Psoas muscle (tissue), 8 donors: ENCODE measurements around the gene CBY3. TPM values are rescaled to one million over a fixed set of nuclear protein-coding genes. Genes with fewer than 3 reads are reported as not detected.

ENCODE experiments used
- ATAC-seq, 4 donors: fragments of 200-7000 bp; cut with Tn5 transposase; one replicate each; pipeline ENCODE4 v1.9.1; 2020; ENCODE audit warnings: moderate library complexity in 3 of 4, mild to moderate bottlenecking in 2 of 4
- DNase-seq, 2 donors: peaks; one replicate each; pipeline ENCODE4 v3.0.0-alpha.2; 2020
- H3K27ac ChIP-seq: fragments of 200-600 bp; one replicate; pipeline ENCODE4 v1.8.0; 2022
- H3K27me3 ChIP-seq, 3 donors: fragments of 200-600 bp in 1 of 3; one replicate each; pipeline versions ENCODE4 v1.6.1 to v1.8.0; 2013 to 2022; ENCODE audit warnings: low read length in 2 of 3, mild to moderate bottlenecking in 2 of 3, moderate library complexity in 1 of 3; ENCODE audit not compliant: insufficient read depth in 3 of 3
- H3K36me3 ChIP-seq, 2 donors: fragments of 200-600 bp in 1 of 2; one replicate each; pipeline versions ENCODE4 v1.6.1 to v1.8.0; 2013 to 2022; ENCODE audit warnings: low read depth in 1 of 2, mild to moderate bottlenecking in 1 of 2, moderate library complexity in 1 of 2; ENCODE audit not compliant: insufficient read depth in 1 of 2
- H3K4me1 ChIP-seq: fragments of 200-600 bp; one replicate; pipeline ENCODE4 v1.8.0; 2022
- H3K4me3 ChIP-seq: fragments of 200-600 bp; one replicate; pipeline ENCODE4 v1.8.0; 2022; ENCODE audit warnings: mild to moderate bottlenecking
- H3K9me3 ChIP-seq: fragments of 200-600 bp; one replicate; pipeline ENCODE4 v1.8.0; 2022
- WGBS, 3 donors: extraction: QIAGEN DNeasy Blood & Tissue Kit; methylation state at CpG; one replicate each; pipeline versions ENCODE4 v1.1.6 to v1.1.7; 2013; 5-methylcytosine and 5-hydroxymethylcytosine counted together
- intact Hi-C, 2 donors: fragments of 100-400 bp; cut with DNase I; formaldehyde crosslinking; loops; one replicate each; pipeline versions ENCODE4 v1.11.0 to v1.14.2; 2022
- long read RNA-seq, 2 donors: library from polyadenylated mRNA; unstranded; transcript quantifications; one replicate each; pipeline ENCODE4 v2.0.0, GENCODE V29; 2021
- polyA plus RNA-seq, 3 donors: library from polyadenylated mRNA; stranded (reverse); fragments of 200-250 nt; gene quantifications; one replicate each; pipeline ENCODE4 v1.2.3, GENCODE V29; 2013
- total RNA-seq, 4 donors: library from RNA; stranded (reverse); fragmentation: NEBNext Ultra II Directional in 2 of 4; extraction: Animal tissue kit (Norgen Biotek cat#: 25700) in 2 of 4; gene quantifications; one replicate each; pipeline versions ENCODE4 v1.2.1 to v1.2.4, GENCODE V29; 2021 to 2023
- TF ChIP-seq, protein P1 (sequence below): fragments of 200-600 bp; IDR thresholded peaks from one replicate; pipeline ENCODE4 v1.8.0; 2022; ENCODE audit warnings: antibody characterized with exemption
- donor health status: healthy with polysubstance abuse.
- donor health status: DM: no; HTN: no; CAD: no; lungs with moderate emphysema.
- donor health status: Bipolar disorder and iron deficiency.
- donor health status: healthy.
- donor health status: DM: yes; HTN: yes; CAD: no.
- donor health status: DM: no; HTN: no; CAD: no.
- donor health status: DM: no; HTN: no; CAD: no.
- donor health status: DM: yes; HTN: yes; CAD: no.

The CBY3 gene
- total RNA-seq (not detected), polyA plus RNA-seq (under 1 TPM in 1 of 3 donors, not detected in 2; 0.16 TPM)
- long read RNA-seq, donor 1: 0 reads
- long read RNA-seq, donor 2, partial matches to known transcripts: 0 of 1 reads
- long read RNA-seq, donor 2, other reads (novel, unspliced or antisense): 1 of 1 reads

DNA sequence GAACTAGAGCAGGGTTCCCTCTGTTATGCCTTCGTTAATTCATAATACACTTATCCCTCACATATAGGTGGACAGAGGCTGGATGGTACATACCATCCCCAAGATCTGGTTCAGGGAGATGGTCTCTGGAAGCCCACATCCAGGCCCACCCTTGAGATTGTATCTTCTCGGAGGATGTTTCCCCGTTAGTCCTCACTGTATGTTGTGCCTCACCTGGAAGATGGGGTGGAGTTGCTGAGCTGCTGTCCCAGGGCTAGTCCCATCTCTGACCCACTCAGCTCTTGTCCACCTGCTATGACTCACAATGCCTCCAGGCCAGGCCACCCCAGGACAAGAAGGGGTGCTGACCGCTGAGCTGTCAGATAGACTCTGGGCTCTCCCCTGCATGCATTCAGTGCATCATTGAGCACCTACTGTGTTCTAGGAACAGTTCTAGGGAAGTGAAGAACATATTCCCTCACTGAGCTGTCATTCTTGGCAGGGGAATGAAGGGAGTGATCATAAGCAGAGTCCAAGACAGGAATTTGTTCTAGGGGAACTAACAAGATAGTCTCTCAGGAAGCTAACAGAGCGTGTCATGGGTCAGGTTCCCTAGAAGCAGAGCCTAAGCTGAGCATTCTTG lies at the start of gene CBY3:
Gene CBY3 (minus strand): TSS at position 255 of the 622 bp plus-strand sequence. CDS start 116 bp downstream, at position 139.
- Histone ChIP-seq H3K9me3 (no peaks in the 10 kb centered on the region), H3K27ac (no peak within 1 kb of the TSS), H3K36me3 (no peaks in the 10 kb centered on the region), H3K27me3 (no peaks in the 10 kb centered on the region), H3K4me3 (no peak within 1 kb of the TSS), H3K4me1 (peaks cover 8% of the 10 kb centered on the region)
- no peak for DNase-seq
- ATAC-seq: no peak
- WGBS, 3 donors: 89 to 91% (median 91%) methylated on average over 5 of the region's 5 CpGs
- intact Hi-C loops: no loop called here
- TF ChIP-seq, protein P1, sequence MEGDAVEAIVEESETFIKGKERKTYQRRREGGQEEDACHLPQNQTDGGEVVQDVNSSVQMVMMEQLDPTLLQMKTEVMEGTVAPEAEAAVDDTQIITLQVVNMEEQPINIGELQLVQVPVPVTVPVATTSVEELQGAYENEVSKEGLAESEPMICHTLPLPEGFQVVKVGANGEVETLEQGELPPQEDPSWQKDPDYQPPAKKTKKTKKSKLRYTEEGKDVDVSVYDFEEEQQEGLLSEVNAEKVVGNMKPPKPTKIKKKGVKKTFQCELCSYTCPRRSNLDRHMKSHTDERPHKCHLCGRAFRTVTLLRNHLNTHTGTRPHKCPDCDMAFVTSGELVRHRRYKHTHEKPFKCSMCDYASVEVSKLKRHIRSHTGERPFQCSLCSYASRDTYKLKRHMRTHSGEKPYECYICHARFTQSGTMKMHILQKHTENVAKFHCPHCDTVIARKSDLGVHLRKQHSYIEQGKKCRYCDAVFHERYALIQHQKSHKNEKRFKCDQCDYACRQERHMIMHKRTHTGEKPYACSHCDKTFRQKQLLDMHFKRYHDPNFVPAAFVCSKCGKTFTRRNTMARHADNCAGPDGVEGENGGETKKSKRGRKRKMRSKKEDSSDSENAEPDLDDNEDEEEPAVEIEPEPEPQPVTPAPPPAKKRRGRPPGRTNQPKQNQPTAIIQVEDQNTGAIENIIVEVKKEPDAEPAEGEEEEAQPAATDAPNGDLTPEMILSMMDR: no peak

DNA sequence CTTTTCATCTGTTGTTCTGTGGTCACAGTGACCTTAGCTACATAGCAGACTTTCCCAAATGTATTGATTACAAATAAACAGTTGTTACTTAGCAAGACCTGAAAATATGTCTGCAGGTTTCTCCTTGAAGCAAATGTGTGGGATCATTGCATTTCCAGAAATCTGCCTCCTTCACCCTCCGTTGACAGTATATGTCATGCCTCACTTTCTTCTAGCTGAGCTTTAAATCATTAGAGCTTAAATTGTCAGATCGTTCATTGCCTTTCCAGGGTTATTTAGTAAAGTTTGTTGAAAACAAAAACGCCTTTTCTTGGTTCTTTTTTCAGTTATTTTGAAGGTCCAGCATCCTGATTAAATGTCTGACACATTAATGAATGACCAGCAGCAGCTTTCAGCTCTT lies 49.5 kb upstream of the CBY3 start:
- no peak for DNase-seq
- H3K4me3 ChIP-seq: no peak overlapping the region
- H3K27ac ChIP-seq: no peak overlapping the region
- TF ChIP-seq, protein P1: no peak
- no peaks in the 10 kb centered on the region for H3K9me3 ChIP-seq
- no peak for ATAC-seq
- intact Hi-C loops: loop anchor here in 1 of 2 donors (5.0 kb wide), 1 partner anchor 33 kb away; the partner anchor contains the start of gene CANX
- peaks cover 8 to 59% of the 10 kb centered on the region in 2 donors for H3K36me3 ChIP-seq
- H3K4me1 ChIP-seq: peaks cover 25% of the 10 kb centered on the region
- H3K27me3 ChIP-seq: no peaks in the 10 kb centered on the region
- 69 to 76% (median 73%) methylated on average over 3 of the region's 3 CpGs for WGBS, 3 donors

DNA sequence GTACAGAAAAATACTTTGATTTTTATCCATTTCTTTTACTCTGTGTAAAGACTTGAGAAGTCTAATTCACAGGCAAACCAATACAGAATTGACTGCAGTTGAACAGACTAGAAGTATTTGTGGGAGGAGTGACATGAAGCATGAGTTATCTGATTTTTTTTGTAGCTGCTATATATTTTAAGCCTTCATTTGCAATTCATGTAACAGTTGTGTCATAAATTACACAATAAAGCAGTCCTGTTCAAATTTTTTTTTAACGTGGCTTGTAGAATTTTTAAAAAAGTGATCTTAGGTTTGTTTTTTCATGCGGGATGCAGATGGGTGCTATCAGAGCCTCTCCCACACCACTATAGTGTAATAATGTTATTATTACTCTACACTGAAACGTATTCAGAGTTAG lies 48.9 kb upstream of the CBY3 start:
- peaks cover 10 to 65% of the 10 kb centered on the region in 2 donors for H3K36me3 ChIP-seq
- WGBS, 3 donors: 76 to 85% (median 77%) methylated on average over 3 of the region's 3 CpGs
- H3K27me3 ChIP-seq: no peaks in the 10 kb centered on the region
- no peak for ATAC-seq
- intact Hi-C loops: loop anchor here in 1 of 2 donors (5.0 kb wide), 1 partner anchor 32 kb away; the partner anchor contains the start of gene CANX
- H3K4me3 ChIP-seq: no peak overlapping the region
- peaks cover 18% of the 10 kb centered on the region for H3K4me1 ChIP-seq
- no peak overlapping the region for H3K27ac ChIP-seq
- no peaks in the 10 kb centered on the region for H3K9me3 ChIP-seq
- no peak for DNase-seq
- TF ChIP-seq, protein P1: no peak

DNA sequence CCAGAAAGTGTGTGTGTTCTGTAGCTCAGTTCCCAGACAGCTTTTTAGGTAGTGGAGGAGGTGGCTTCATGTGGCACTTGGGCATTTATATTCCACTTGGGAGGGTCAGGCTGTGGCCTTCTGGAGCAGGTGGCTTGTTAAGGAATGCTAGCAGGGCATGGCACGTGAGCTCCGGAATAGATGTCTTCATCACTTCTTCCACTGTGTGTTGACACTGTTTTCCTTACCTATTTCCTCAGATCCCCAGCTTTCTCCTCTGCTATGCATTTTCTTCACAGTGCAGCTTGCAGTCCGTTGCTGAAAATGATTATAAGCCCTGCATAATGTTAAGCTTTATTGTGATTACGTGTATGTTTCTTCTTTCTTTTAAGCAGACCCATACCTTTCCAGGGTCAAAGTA lies 48.5 kb upstream of the CBY3 start:
- ATAC-seq: no peak
- Histone ChIP-seq H3K27me3 (no peaks in the 10 kb centered on the region), H3K4me3 (no peak overlapping the region), H3K36me3 (peaks cover 14 to 69% of the 10 kb centered on the region in 2 donors), H3K9me3 (no peaks in the 10 kb centered on the region), H3K4me1 (peaks cover 16% of the 10 kb centered on the region), H3K27ac (no peak overlapping the region)
- intact Hi-C loops: no loop called here
- WGBS, 3 donors: 83 to 92% (median 89%) methylated on average over 4 of the region's 4 CpGs
- no peak for DNase-seq
- TF ChIP-seq, protein P1: no peak
